Suprapubic skin (tissue), 4 donors: ENCODE results near the gene IFRD1. TPM values are rescaled to one million over a fixed set of nuclear protein-coding genes. Genes with fewer than 3 reads are reported as not detected.

Experiments used
- DNase-seq, 2 donors: peaks; one replicate each; pipeline ENCODE4 v3.0.0-alpha.2; 2019; ENCODE audit warnings: low spot score in 2 of 2
- H3K27ac ChIP-seq: fragments of 200-600 bp; sonication (generic); one replicate; pipeline ENCODE4 v1.5.1; 2019
- H3K27me3 ChIP-seq: fragments of 200-600 bp; sonication (generic); one replicate; pipeline ENCODE4 v1.5.1; 2019
- H3K36me3 ChIP-seq: fragments of 200-600 bp; sonication (generic); one replicate; pipeline ENCODE4 v1.5.1; 2019
- H3K4me1 ChIP-seq: fragments of 200-600 bp; sonication (generic); one replicate; pipeline ENCODE4 v1.5.1; 2019
- H3K4me3 ChIP-seq: fragments of 200-600 bp; sonication (generic); one replicate; pipeline ENCODE4 v1.5.1; 2019; ENCODE audit warnings: mild to moderate bottlenecking
- H3K9me3 ChIP-seq: fragments of 200-600 bp; sonication (generic); one replicate; pipeline ENCODE4 v1.5.1; 2019
- CTCF ChIP-seq, 2 donors: fragments of 200-600 bp in 1 of 2; fragments of 450-650 bp in 1 of 2; sonication (generic) in 1 of 2; IDR thresholded peaks; one replicate each; pipeline ENCODE4 v1.5.1; 2016 to 2019; ENCODE audit warnings: antibody characterized with exemption in 2 of 2, mild to moderate bottlenecking in 1 of 2, moderate library complexity in 1 of 2
- EP300 ChIP-seq: sonication (generic); formaldehyde crosslinking; IDR thresholded peaks from one replicate; pipeline ENCODE4 v1.6.1; 2017; ENCODE audit warnings: antibody characterized with exemption
- POLR2A ChIP-seq, 2 donors: fragments of 450-650 bp; IDR thresholded peaks; one replicate each; pipeline ENCODE4 v1.6.1; 2017; ENCODE audit warnings: antibody characterized with exemption in 2 of 2, mild to moderate bottlenecking in 2 of 2, moderate library complexity in 2 of 2
- POLR2AphosphoS5 ChIP-seq, 3 donors: sonication (generic); formaldehyde crosslinking; IDR thresholded peaks; one replicate each; pipeline ENCODE4 v1.6.1; 2017; ENCODE audit warnings: antibody characterized with exemption in 3 of 3
- WGBS: methylation state at CpG from one replicate; pipeline ENCODE4 v1.1.5; 2018; 5-methylcytosine and 5-hydroxymethylcytosine counted together
- total RNA-seq, 4 donors: library from RNA; depleted of rRNA; stranded (reverse); fragments of >200 nt; gene quantifications; one replicate each; pipeline ENCODE4 v1.1.0, GENCODE V29; 2016

The IFRD1 gene
- total RNA-seq, 4 donors from 2014 or later: 30.7 to 81.4 (median 44.6) TPM

GRCh38 chr7:112494656-112495055 lies 44.4 kb downstream of the IFRD1 start:
- Histone ChIP-seq H3K36me3 (no peaks in the 10 kb centered on the region), H3K27me3 (no peaks in the 10 kb centered on the region), H3K4me3 (no peak overlapping the region), H3K27ac (peak overlapping the region; percentile 27), H3K4me1 (peaks cover 7% of the 10 kb centered on the region), H3K9me3 (no peaks in the 10 kb centered on the region)
- WGBS: 83% methylated on average over 2 of the region's 2 CpGs
- no peak for DNase-seq
- TF ChIP-seq CTCF (IDR thresholded peaks at IDR 0.05) (no peak), POLR2AphosphoS5 (IDR thresholded peaks at IDR 0.05) (no peak), EP300 (no peak), POLR2A (IDR thresholded peaks at IDR 0.05) (no peak)

- H3K27ac ChIP-seq: peak overlapping the region; percentile 45
- WGBS: 63% methylated on average over 2 of the region's 2 CpGs
These were observed 45.0 kb downstream of the IFRD1 start for GRCh38 chr7:112495156-112495788.

GRCh38 chr7:112495810-112496462 lies 45.7 kb downstream of the IFRD1 start:
- no peaks in the 10 kb centered on the region for H3K27me3 ChIP-seq
- TF ChIP-seq POLR2AphosphoS5 (IDR thresholded peaks at IDR 0.05): no peak
- TF ChIP-seq POLR2A (IDR thresholded peaks at IDR 0.05): no peak
- peak; percentile 48 to 53 for TF ChIP-seq CTCF (IDR thresholded peaks at IDR 0.05)
- no peak for TF ChIP-seq EP300
- DNase-seq: peak in 1 of 2 donors; percentile 71
- H3K27ac ChIP-seq: peak overlapping the region; percentile 45
- H3K36me3 ChIP-seq: no peaks in the 10 kb centered on the region
- WGBS: 39% methylated on average over 6 of the region's 6 CpGs
- peaks cover 7% of the 10 kb centered on the region for H3K4me1 ChIP-seq
- no peak overlapping the region for H3K4me3 ChIP-seq
- no peaks in the 10 kb centered on the region for H3K9me3 ChIP-seq

More at GRCh38 chr7:112495156-112495788, 45.0 kb downstream of the IFRD1 start:
- Histone ChIP-seq H3K4me3 (no peak overlapping the region), H3K27me3 (no peaks in the 10 kb centered on the region), H3K36me3 (no peaks in the 10 kb centered on the region), H3K4me1 (peaks cover 7% of the 10 kb centered on the region), H3K9me3 (no peaks in the 10 kb centered on the region)
- no peak for DNase-seq
- TF ChIP-seq POLR2AphosphoS5 (IDR thresholded peaks at IDR 0.05) (no peak), CTCF (IDR thresholded peaks at IDR 0.05) (no peak), POLR2A (IDR thresholded peaks at IDR 0.05) (no peak), EP300 (no peak)

GRCh38 chr7:112497481-112497880 lies 47.2 kb downstream of the IFRD1 start:
- TF ChIP-seq CTCF (IDR thresholded peaks at IDR 0.05) (no peak), POLR2A (IDR thresholded peaks at IDR 0.05) (no peak), POLR2AphosphoS5 (IDR thresholded peaks at IDR 0.05) (no peak), EP300 (no peak)
- peaks cover 14% of the 10 kb centered on the region for H3K4me1 ChIP-seq
- H3K36me3 ChIP-seq: no peaks in the 10 kb centered on the region
- no peak overlapping the region for H3K27ac ChIP-seq
- no peak overlapping the region for H3K4me3 ChIP-seq
- DNase-seq: no peak
- no peaks in the 10 kb centered on the region for H3K27me3 ChIP-seq
- no peaks in the 10 kb centered on the region for H3K9me3 ChIP-seq
- 55% methylated on average over 2 of the region's 2 CpGs for WGBS

GRCh38 chr7:112500619-112501018 lies 50.4 kb downstream of the IFRD1 start:
- no peak for DNase-seq
- H3K9me3 ChIP-seq: no peaks in the 10 kb centered on the region
- H3K4me3 ChIP-seq: no peak overlapping the region
- H3K27me3 ChIP-seq: no peaks in the 10 kb centered on the region
- 93% methylated on average over 3 of the region's 3 CpGs for WGBS
- H3K27ac ChIP-seq: no peak overlapping the region
- H3K36me3 ChIP-seq: no peaks in the 10 kb centered on the region
- peaks cover 11% of the 10 kb centered on the region for H3K4me1 ChIP-seq
- no peak for TF ChIP-seq POLR2AphosphoS5 (IDR thresholded peaks at IDR 0.05)
- TF ChIP-seq CTCF (IDR thresholded peaks at IDR 0.05): no peak
- no peak for TF ChIP-seq POLR2A (IDR thresholded peaks at IDR 0.05)
- TF ChIP-seq EP300: no peak
